Ishikawa (cell line): ENCODE data around the gene OXLD1.

ENCODE experiments used
- CEBPB ChIP-seq: IDR thresholded peaks from 2 replicates; pipeline ENCODE4 v1.6.1; 2012
- CREB1 ChIP-seq: IDR thresholded peaks from 2 replicates; pipeline ENCODE4 v1.6.1; 2012; ENCODE audit warnings: low read depth
- EGR1 ChIP-seq: IDR thresholded peaks from 2 replicates; pipeline ENCODE4 v1.6.1; 2012
- EP300 ChIP-seq: IDR thresholded peaks from 2 replicates; pipeline ENCODE4 v1.6.1; 2012; ENCODE audit warnings: borderline replicate concordance
- FOXM1 ChIP-seq: IDR thresholded peaks from 2 replicates; pipeline ENCODE4 v1.6.1; 2012; ENCODE audit warnings: low read depth, borderline replicate concordance
- MAX ChIP-seq: IDR thresholded peaks from 2 replicates; pipeline ENCODE4 v1.6.1; 2012
- NFIC ChIP-seq: IDR thresholded peaks from 2 replicates; pipeline ENCODE4 v1.6.1; 2012
- RAD21 ChIP-seq: IDR thresholded peaks from 2 replicates; pipeline ENCODE4 v1.6.1; 2012; ENCODE audit warnings: low read depth
- REST ChIP-seq: IDR thresholded peaks from 2 replicates; pipeline ENCODE4 v1.6.1; 2012; ENCODE audit warnings: low read depth, mild to moderate bottlenecking
- TAF1 ChIP-seq: IDR thresholded peaks from 2 replicates; pipeline ENCODE4 v1.6.1; 2012; ENCODE audit warnings: low read depth, mild to moderate bottlenecking
- TCF12 ChIP-seq: IDR thresholded peaks from 2 replicates; pipeline ENCODE4 v1.6.1; 2012; ENCODE audit warnings: low read depth
- TEAD4 ChIP-seq: IDR thresholded peaks from 2 replicates; pipeline ENCODE4 v1.6.1; 2012
- USF1 ChIP-seq: IDR thresholded peaks from 2 replicates; pipeline ENCODE4 v1.6.1; 2012
- YY1 ChIP-seq: IDR thresholded peaks from 2 replicates; pipeline ENCODE4 v1.6.1; 2012; ENCODE audit warnings: low read depth
- ZBTB7A ChIP-seq: IDR thresholded peaks from 2 replicates; pipeline ENCODE4 v1.6.1; 2012; ENCODE audit warnings: low read depth

OXLD1 gene

GRCh38 chr17:81640011-81640410 is 26.4 kb downstream of the OXLD1 start:
- TF ChIP-seq USF1 (no peak), EGR1 (no peak), TCF12 (no peak)

GRCh38 chr17:81638683-81639082 is 27.7 kb downstream of the OXLD1 start:
- TF ChIP-seq TCF12 (no peak), TAF1 (no peak), TEAD4 (no peak), CEBPB (no peak), ZBTB7A (no peak), EP300 (no peak), CREB1 (no peak), YY1 (no peak), FOXM1 (no peak), NFIC (no peak), REST (no peak), USF1 (no peak), RAD21 (no peak), MAX (no peak), EGR1 (no peak)

- TF ChIP-seq EP300 (peak; percentile 45; the same call in 1 of the 2 replicates), RAD21 (no peak), MAX (peak; percentile 65), ZBTB7A (no peak), TCF12 (peak; percentile 76; the same call in 1 of the 2 replicates), CEBPB (no peak), TEAD4 (0 out of 2 replicates have a peak, but pooled peaks have one; percentile 17), NFIC (peak; percentile 45; the same call in 1 of the 2 replicates), FOXM1 (no peak), REST (no peak; the same call in 1 of the 2 replicates), EGR1 (peak; percentile 98), TAF1 (peak; percentile 99), CREB1 (peak; percentile 27; the same call in 1 of the 2 replicates), USF1 (peak; percentile 66), YY1 (peak; percentile 76; the same call in 1 of the 2 replicates)
Measured at GRCh38 chr17:81636505-81637288, 29.7 kb downstream of the OXLD1 start, which contains the start of the genes NPLOC4 and TSPAN10. Gene NPLOC4, minus strand, starts transcription at chr17:81637112. Its CDS starts 182 bp downstream, at chr17:81636930. Gene TSPAN10, plus strand, starts transcription at chr17:81637196. Its CDS starts 5,217 bp downstream, at chr17:81642413.

GRCh38 chr17:81635973-81636504 is 30.4 kb downstream of the OXLD1 start:
- TF ChIP-seq ZBTB7A, result no peak
- no peak for TF ChIP-seq USF1
- no peak for TF ChIP-seq CREB1
- no peak for TF ChIP-seq RAD21
- no peak for TF ChIP-seq TAF1
- no peak for TF ChIP-seq EGR1
- TF ChIP-seq MAX, result no peak
- no peak for TF ChIP-seq CEBPB
- TF ChIP-seq NFIC, result no peak
- no peak for TF ChIP-seq TCF12
- TF ChIP-seq FOXM1, result no peak
- TF ChIP-seq REST, result no peak
- TF ChIP-seq TEAD4, result no peak
- no peak for TF ChIP-seq EP300
